ENCODE results near the gene FARS2. TPM values are rescaled to one million over a fixed set of nuclear protein-coding genes. Genes with fewer than 3 reads are reported as not detected.

The FARS2 gene
- total RNA-seq, 1 donor from 2014 or later = 18.3 TPM

DNA sequence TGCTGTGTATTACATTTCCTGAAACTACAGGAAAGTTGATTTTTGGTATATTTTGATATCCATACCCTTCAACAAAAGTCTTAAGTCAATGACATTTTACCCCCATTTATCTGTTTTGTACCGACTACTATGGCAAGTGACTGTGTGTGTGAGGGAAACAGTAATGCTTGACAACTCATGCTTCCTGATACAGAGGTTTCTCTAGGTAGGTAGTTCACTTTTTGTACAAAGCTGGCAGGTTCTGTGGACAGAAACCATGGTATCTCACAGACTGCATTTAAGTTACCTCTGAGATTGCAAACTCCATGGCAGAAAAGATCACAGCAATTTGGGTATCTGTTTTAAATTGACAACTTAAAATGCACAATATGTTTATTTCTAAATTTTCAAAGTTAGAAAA is 28.8 kb downstream of the FARS2 start:
- Histone ChIP-seq H3K4me1 (peaks cover 19% of the 10 kb centered on the region), H3K27ac (no peak overlapping the region), H3K36me3 (no peaks in the 10 kb centered on the region), H3K27me3 (no peaks in the 10 kb centered on the region), H3K9me3 (no peaks in the 10 kb centered on the region), H3K4me3 (no peak overlapping the region)
- intact Hi-C loops (cut with DNase I) = no loop called here
- DNase-seq (no peak), ATAC-seq (no peak)
- TF ChIP-seq, protein P1, sequence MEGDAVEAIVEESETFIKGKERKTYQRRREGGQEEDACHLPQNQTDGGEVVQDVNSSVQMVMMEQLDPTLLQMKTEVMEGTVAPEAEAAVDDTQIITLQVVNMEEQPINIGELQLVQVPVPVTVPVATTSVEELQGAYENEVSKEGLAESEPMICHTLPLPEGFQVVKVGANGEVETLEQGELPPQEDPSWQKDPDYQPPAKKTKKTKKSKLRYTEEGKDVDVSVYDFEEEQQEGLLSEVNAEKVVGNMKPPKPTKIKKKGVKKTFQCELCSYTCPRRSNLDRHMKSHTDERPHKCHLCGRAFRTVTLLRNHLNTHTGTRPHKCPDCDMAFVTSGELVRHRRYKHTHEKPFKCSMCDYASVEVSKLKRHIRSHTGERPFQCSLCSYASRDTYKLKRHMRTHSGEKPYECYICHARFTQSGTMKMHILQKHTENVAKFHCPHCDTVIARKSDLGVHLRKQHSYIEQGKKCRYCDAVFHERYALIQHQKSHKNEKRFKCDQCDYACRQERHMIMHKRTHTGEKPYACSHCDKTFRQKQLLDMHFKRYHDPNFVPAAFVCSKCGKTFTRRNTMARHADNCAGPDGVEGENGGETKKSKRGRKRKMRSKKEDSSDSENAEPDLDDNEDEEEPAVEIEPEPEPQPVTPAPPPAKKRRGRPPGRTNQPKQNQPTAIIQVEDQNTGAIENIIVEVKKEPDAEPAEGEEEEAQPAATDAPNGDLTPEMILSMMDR (IDR thresholded peaks at IDR 0.05) = no peak

DNA sequence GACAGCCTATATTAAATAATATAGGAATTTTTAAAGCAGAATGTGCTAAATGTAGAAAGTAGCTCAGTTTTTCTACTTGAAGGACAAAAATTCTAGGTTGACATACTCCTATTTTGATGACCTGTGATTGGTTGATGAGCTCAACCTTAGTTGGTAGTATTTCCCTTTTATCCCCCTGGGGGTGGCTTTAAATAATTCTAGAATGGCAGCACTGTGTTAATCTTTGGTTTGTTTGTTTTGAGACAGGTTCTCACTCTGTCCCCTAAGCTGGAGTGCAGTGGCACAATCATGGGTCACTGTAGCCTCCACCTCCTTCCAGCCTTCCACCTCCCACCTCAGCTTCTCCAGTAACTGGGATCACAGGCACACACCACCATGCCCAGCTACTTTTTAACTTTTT is 29.2 kb downstream of the FARS2 start:
- ATAC-seq (no peak), DNase-seq (no peak)
- TF ChIP-seq, protein P1 (IDR thresholded peaks at IDR 0.05) = no peak
- H3K27ac ChIP-seq = no peak overlapping the region
- H3K27me3 ChIP-seq = no peaks in the 10 kb centered on the region
- no peaks in the 10 kb centered on the region for H3K9me3 ChIP-seq
- intact Hi-C loops (cut with DNase I) = no loop called here
- no peaks in the 10 kb centered on the region for H3K36me3 ChIP-seq
- H3K4me1 ChIP-seq = peaks cover 19% of the 10 kb centered on the region
- no peak overlapping the region for H3K4me3 ChIP-seq

DNA sequence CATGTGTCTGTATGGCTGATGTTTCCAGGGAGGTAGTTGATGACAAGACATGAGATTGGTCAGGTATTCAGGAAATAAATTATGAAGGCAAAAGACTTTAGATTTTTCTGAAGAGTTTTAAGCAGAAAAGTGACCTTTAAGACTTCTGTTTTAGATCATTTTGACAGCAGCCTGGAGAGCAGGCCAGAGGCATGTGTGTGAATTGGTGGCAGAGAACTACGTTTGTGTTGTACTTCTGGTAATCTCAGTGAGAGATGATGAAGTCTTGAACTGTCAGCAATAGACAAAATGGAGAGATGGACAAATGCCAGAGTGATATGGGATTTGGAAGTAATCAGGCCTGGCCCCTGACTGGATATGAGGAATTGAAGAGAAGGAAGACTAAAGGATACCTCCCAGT is 30.8 kb downstream of the FARS2 start:
- Histone ChIP-seq H3K36me3 (no peaks in the 10 kb centered on the region), H3K4me1 (peaks cover 14% of the 10 kb centered on the region), H3K9me3 (no peaks in the 10 kb centered on the region), H3K4me3 (no peak overlapping the region), H3K27ac (no peak overlapping the region), H3K27me3 (no peaks in the 10 kb centered on the region)
- intact Hi-C loops (cut with DNase I) = no loop called here
- no peak for ATAC-seq
- no peak for DNase-seq
- TF ChIP-seq, protein P1 (IDR thresholded peaks at IDR 0.05) = no peak

- H3K27me3 ChIP-seq = no peaks in the 10 kb centered on the region
- no peak for ATAC-seq
Observed at GRCh38 chr6:5293692-5294091, 32.4 kb downstream of the FARS2 start.

DNA sequence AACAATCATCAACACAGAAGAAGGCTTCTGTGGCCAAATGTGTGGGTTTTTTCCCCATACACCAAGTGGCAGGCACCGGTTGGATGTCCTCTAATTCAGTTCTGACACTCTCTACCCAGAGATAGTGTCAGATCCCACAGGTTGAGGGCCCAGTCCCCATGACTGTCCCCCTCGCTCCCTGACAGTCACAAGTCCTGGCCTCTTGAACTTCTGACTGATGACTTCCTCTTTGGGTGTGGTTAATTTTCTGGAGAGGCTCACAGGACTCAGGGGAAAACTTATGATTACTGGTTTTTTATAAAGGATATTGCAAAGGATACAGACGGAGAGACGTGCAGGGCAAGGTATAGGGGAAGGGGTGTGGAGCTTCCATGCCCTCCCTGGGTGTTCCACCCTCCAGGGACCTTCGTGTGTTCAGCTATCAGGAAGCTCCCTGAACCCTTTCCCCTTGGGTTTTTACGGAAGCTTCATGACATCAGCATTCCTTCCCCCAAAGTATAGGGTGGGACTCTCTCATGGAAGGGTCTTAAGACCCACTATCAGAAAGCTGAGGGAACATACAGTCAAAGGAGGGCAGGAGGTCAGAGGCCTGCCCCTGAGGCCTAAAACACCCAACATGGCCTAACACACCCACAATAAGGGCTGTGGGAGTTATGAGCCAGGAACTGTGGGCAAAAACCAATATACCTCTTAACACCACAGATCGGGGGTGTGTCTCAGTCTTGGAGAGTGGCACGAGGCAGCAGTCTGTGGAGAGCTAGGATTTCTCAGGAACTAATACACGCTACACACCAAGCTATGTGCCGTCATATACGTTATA is 33.3 kb downstream of the FARS2 start:
- Histone ChIP-seq H3K9me3 (no peaks in the 10 kb centered on the region), H3K36me3 (no peaks in the 10 kb centered on the region), H3K4me1 (peaks cover 6% of the 10 kb centered on the region), H3K27ac (no peak overlapping the region), H3K27me3 (no peaks in the 10 kb centered on the region), H3K4me3 (no peak overlapping the region)
- intact Hi-C loops (cut with DNase I) = no loop called here
- TF ChIP-seq, protein P1 (IDR thresholded peaks at IDR 0.05) = no peak
- DNase-seq (no peak), ATAC-seq (peak; percentile 66)

More at GRCh38 chr6:5293692-5294091, 32.4 kb downstream of the FARS2 start:
- TF ChIP-seq, protein P1 (IDR thresholded peaks at IDR 0.05) = no peak
- Histone ChIP-seq H3K4me1 (peaks cover 6% of the 10 kb centered on the region), H3K27ac (no peak overlapping the region), H3K4me3 (no peak overlapping the region), H3K9me3 (no peaks in the 10 kb centered on the region), H3K36me3 (no peaks in the 10 kb centered on the region)
- no peak for DNase-seq
- intact Hi-C loops (cut with DNase I) = no loop called here

Data from upper lobe of right lung (tissue), 1 donor.